Measurements from ENCODE around the gene SZT2.
"Not testable (repeated sequence)": the region's sequence is repeated elsewhere in the genome, so short reads cannot be mapped to it uniquely, and the experiment has no call there.

SZT2 gene

DNA sequence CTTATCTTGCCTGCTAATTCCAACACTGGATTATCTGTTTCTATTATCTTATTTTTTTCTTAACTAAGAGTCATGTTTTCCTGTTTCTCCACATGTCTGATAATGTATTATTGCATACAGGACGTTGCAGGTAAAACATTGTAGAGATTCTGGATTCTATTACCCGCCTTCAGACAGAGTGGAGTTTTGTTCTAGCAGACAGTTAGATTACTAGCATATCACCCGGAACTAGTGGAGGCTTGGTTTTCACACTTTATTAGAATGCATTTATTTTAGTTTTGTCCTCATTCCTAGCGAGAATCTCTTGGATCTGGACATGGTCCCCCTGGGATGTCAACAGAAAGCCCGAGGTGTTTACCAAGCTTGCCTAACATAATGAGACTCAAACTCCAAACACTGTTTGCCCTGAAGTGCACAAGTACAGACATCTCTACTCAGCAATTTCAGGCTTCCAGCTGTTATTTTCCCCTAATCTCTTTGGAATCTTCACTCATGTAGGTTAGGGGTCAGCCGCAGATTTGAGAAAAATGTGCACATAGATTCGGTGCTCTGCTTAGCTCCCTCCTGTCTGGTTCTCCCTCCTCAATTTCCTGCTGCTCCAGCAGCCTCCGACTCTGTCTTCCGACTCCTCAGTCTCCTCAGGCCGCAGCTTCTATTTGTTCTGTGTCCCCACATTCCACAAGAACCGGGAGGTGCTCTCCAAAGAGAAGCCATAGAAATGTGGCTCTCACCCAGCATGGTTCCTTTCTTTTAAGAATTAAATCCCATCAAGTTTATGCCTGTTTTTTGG lies 104.2 kb downstream of the SZT2 start:
- Histone ChIP-seq H3K9ac (ENCODE audit: low read length) (no peak overlapping the region), H3K27ac (ENCODE audit: low read depth, low read length) (no peak overlapping the region)

GRCh38 chr1:43495204-43495603 lies 105.5 kb downstream of the SZT2 start:
- no peak overlapping the region for H3K9ac ChIP-seq (ENCODE audit: low read length)
- no peaks in the 10 kb centered on the region for H3K4me1 ChIP-seq (ENCODE audit: control insufficient read depth, insufficient read depth, low read length)
- H3K27me3 ChIP-seq (ENCODE audit: control insufficient read depth, insufficient read depth, low read length) = no peaks in the 10 kb centered on the region
- no peak overlapping the region for H3K27ac ChIP-seq (ENCODE audit: low read depth, low read length)
- H3K4me3 ChIP-seq (ENCODE audit: low read length) = no peak overlapping the region
- no peaks in the 10 kb centered on the region for H3K36me3 ChIP-seq (ENCODE audit: control insufficient read depth, insufficient read depth, low read length)

More for the DNA sequence above, 104.2 kb downstream of the SZT2 start:
- H3K36me3 ChIP-seq (ENCODE audit: control insufficient read depth, insufficient read depth, low read length) = no peaks in the 10 kb centered on the region
- H3K27me3 ChIP-seq (ENCODE audit: control insufficient read depth, insufficient read depth, low read length) = no peaks in the 10 kb centered on the region
- H3K4me1 ChIP-seq (ENCODE audit: control insufficient read depth, insufficient read depth, low read length) = no peaks in the 10 kb centered on the region
- no peak overlapping the region for H3K4me3 ChIP-seq (ENCODE audit: low read length)

GRCh38 chr1:43499898-43500297 lies 110.2 kb downstream of the SZT2 start:
- H3K36me3 ChIP-seq (ENCODE audit: control insufficient read depth, insufficient read depth, low read length) = no peaks in the 10 kb centered on the region
- H3K4me1 ChIP-seq (ENCODE audit: control insufficient read depth, insufficient read depth, low read length) = no peaks in the 10 kb centered on the region
- no peak overlapping the region for H3K9ac ChIP-seq (ENCODE audit: low read length)
- H3K4me3 ChIP-seq (ENCODE audit: low read length) = no peak overlapping the region
- H3K27me3 ChIP-seq (ENCODE audit: control insufficient read depth, insufficient read depth, low read length) = no peaks in the 10 kb centered on the region
- H3K27ac ChIP-seq (ENCODE audit: low read depth, low read length) = no peak overlapping the region

DNA sequence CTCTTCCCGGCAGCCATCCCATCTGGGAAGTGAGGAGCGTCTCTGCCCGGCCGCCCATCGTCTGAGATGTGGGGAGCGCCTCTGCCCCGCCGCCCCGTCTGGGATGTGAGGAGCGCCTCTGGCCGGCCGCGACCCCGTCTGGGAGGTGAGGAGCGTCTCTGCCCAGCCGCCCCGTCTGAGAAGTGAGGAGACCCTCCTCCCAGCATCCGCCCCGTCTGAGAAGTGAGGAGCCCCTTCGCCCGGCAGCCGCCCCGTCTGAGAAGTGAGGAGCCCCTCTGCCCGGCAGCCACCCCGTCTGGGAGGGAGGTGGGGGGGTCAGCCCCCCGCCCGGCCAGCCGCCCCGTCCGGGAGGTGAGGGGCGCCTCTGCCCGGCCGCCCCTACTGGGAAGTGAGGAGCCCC lies 112.1 kb downstream of the SZT2 start:
- H3K27me3 ChIP-seq (ENCODE audit: control insufficient read depth, insufficient read depth, low read length); H3K4me1 ChIP-seq (ENCODE audit: control insufficient read depth, insufficient read depth, low read length); H3K4me3 ChIP-seq (ENCODE audit: low read length); H3K36me3 ChIP-seq (ENCODE audit: control insufficient read depth, insufficient read depth, low read length); H3K27ac ChIP-seq (ENCODE audit: low read depth, low read length); H3K9ac ChIP-seq (ENCODE audit: low read length): not testable (repeated sequence)

GRCh38 chr1:43503534-43503933 lies 113.8 kb downstream of the SZT2 start:
- H3K36me3 ChIP-seq (ENCODE audit: control insufficient read depth, insufficient read depth, low read length) = no peaks in the 10 kb centered on the region
- H3K27me3 ChIP-seq (ENCODE audit: control insufficient read depth, insufficient read depth, low read length) = no peaks in the 10 kb centered on the region
- H3K27ac ChIP-seq (ENCODE audit: low read depth, low read length) = no peak overlapping the region
- H3K4me1 ChIP-seq (ENCODE audit: control insufficient read depth, insufficient read depth, low read length) = no peaks in the 10 kb centered on the region
- no peak overlapping the region for H3K9ac ChIP-seq (ENCODE audit: low read length)
- no peak overlapping the region for H3K4me3 ChIP-seq (ENCODE audit: low read length)

Data from rectal smooth muscle tissue (tissue), 1 donor.